Endometrial microvascular endothelial cells (primary cell): ENCODE results near the gene RSF1. TPM values are rescaled to one million over a fixed set of nuclear protein-coding genes. Genes with fewer than 3 reads are reported as not detected.

Experiments used
- in situ Hi-C: cut with HindIII; loops from 2 replicates; pipeline ENCODE4 v1.10.0; 2017; ENCODE audit warnings: low sequenced_read_pairs, low pct_unique_long_range_greater_than_20kb; ENCODE audit errors: inconsistent ontology term
- total RNA-seq: library from RNA; depleted of rRNA; stranded (reverse); fragments of >200 nt; gene quantifications from one replicate; pipeline ENCODE4 v1.2.3, GENCODE V29; 2015; ENCODE audit errors: inconsistent ontology term

Gene RSF1
- total RNA-seq, 1 donor from 2014 or later: 8.5 TPM

GRCh38 chr11:77705876-77706579 is 114.5 kb downstream of the RSF1 start:
- in situ Hi-C loops: no loop called here

- in situ Hi-C loops: no loop called here
Measured at GRCh38 chr11:77705195-77705875, 115.2 kb downstream of the RSF1 start.

- in situ Hi-C loops: no loop called here
Measured at GRCh38 chr11:77704029-77704428, 116.5 kb downstream of the RSF1 start.

- in situ Hi-C loops: no loop called here
Measured at GRCh38 chr11:77699425-77699824, 121.1 kb downstream of the RSF1 start.

GRCh38 chr11:77698896-77699295 is 121.6 kb downstream of the RSF1 start:
- in situ Hi-C loops: no loop called here

- in situ Hi-C loops: no loop called here
Measured at GRCh38 chr11:77697865-77698264, 122.7 kb downstream of the RSF1 start.

GRCh38 chr11:77695417-77695816 is 125.1 kb downstream of the RSF1 start:
- in situ Hi-C loops: no loop called here

GRCh38 chr11:77690649-77691048 is 129.9 kb downstream of the RSF1 start:
- in situ Hi-C loops: no loop called here

- in situ Hi-C loops: no loop called here
Measured at GRCh38 chr11:77687088-77687487, 133.4 kb downstream of the RSF1 start.

GRCh38 chr11:77677138-77677537 is 143.4 kb downstream of the RSF1 start:
- in situ Hi-C loops: no loop called here

- in situ Hi-C loops: no loop called here
Measured at GRCh38 chr11:77672264-77672663, 148.3 kb downstream of the RSF1 start.

GRCh38 chr11:77669848-77670511 is 150.5 kb downstream of the RSF1 start:
- in situ Hi-C loops: no loop called here

GRCh38 chr11:77668760-77669159 is 151.8 kb downstream of the RSF1 start:
- in situ Hi-C loops: no loop called here

GRCh38 chr11:77665240-77665965 is 155.1 kb downstream of the RSF1 start:
- in situ Hi-C loops: no loop called here

GRCh38 chr11:77661670-77662069 is 158.9 kb downstream of the RSF1 start:
- in situ Hi-C loops: no loop called here

- in situ Hi-C loops: no loop called here
Measured at GRCh38 chr11:77660947-77661346, 159.6 kb downstream of the RSF1 start.

GRCh38 chr11:77658213-77659013 is 162.1 kb downstream of the RSF1 start:
- in situ Hi-C loops: no loop called here

- in situ Hi-C loops: no loop called here
Measured at GRCh38 chr11:77656362-77656761, 164.2 kb downstream of the RSF1 start.
